Ishikawa (cell line): ENCODE measurements around the gene CACNA1F.

ENCODE experiments used
- CEBPB ChIP-seq: IDR thresholded peaks from 2 replicates; pipeline ENCODE4 v1.6.1; 2012
- CREB1 ChIP-seq: IDR thresholded peaks from 2 replicates; pipeline ENCODE4 v1.6.1; 2012; ENCODE audit warnings: low read depth
- EGR1 ChIP-seq: IDR thresholded peaks from 2 replicates; pipeline ENCODE4 v1.6.1; 2012
- EP300 ChIP-seq: IDR thresholded peaks from 2 replicates; pipeline ENCODE4 v1.6.1; 2012; ENCODE audit warnings: borderline replicate concordance
- FOXM1 ChIP-seq: IDR thresholded peaks from 2 replicates; pipeline ENCODE4 v1.6.1; 2012; ENCODE audit warnings: low read depth, borderline replicate concordance
- MAX ChIP-seq: IDR thresholded peaks from 2 replicates; pipeline ENCODE4 v1.6.1; 2012
- NFIC ChIP-seq: IDR thresholded peaks from 2 replicates; pipeline ENCODE4 v1.6.1; 2012
- RAD21 ChIP-seq: IDR thresholded peaks from 2 replicates; pipeline ENCODE4 v1.6.1; 2012; ENCODE audit warnings: low read depth
- REST ChIP-seq: IDR thresholded peaks from 2 replicates; pipeline ENCODE4 v1.6.1; 2012; ENCODE audit warnings: low read depth, mild to moderate bottlenecking
- TAF1 ChIP-seq: IDR thresholded peaks from 2 replicates; pipeline ENCODE4 v1.6.1; 2012; ENCODE audit warnings: low read depth, mild to moderate bottlenecking
- TCF12 ChIP-seq: IDR thresholded peaks from 2 replicates; pipeline ENCODE4 v1.6.1; 2012; ENCODE audit warnings: low read depth
- TEAD4 ChIP-seq: IDR thresholded peaks from 2 replicates; pipeline ENCODE4 v1.6.1; 2012
- USF1 ChIP-seq: IDR thresholded peaks from 2 replicates; pipeline ENCODE4 v1.6.1; 2012
- YY1 ChIP-seq: IDR thresholded peaks from 2 replicates; pipeline ENCODE4 v1.6.1; 2012; ENCODE audit warnings: low read depth
- ZBTB7A ChIP-seq: IDR thresholded peaks from 2 replicates; pipeline ENCODE4 v1.6.1; 2012; ENCODE audit warnings: low read depth

CACNA1F gene

GRCh38 chrX:49249616-49250015 lies 16.5 kb upstream of the CACNA1F start:
- TF ChIP-seq EP300 (no peak), RAD21 (no peak), REST (no peak), YY1 (no peak), MAX (no peak), USF1 (no peak), FOXM1 (no peak), TEAD4 (no peak), CREB1 (no peak), EGR1 (no peak), ZBTB7A (no peak), NFIC (no peak), CEBPB (no peak)

- TF ChIP-seq REST, result no peak
- no peak for TF ChIP-seq USF1
- TF ChIP-seq CREB1, result no peak
- TF ChIP-seq MAX, result no peak
- TF ChIP-seq FOXM1, result no peak
- TF ChIP-seq ZBTB7A, result no peak
- no peak for TF ChIP-seq YY1
These were observed 15.9 kb upstream of the CACNA1F start for GRCh38 chrX:49249071-49249470.

- TF ChIP-seq TAF1 (no peak), USF1 (no peak)
These were observed 15.0 kb upstream of the CACNA1F start for GRCh38 chrX:49247916-49248811.

GRCh38 chrX:49247346-49247745 lies 14.2 kb upstream of the CACNA1F start:
- TF ChIP-seq FOXM1 (no peak), CREB1 (no peak), TCF12 (no peak), RAD21 (no peak), REST (no peak), EP300 (no peak), USF1 (no peak), YY1 (no peak), ZBTB7A (no peak), MAX (no peak)
